HG02588 (cell line): Measurements from ENCODE around the gene LIPE.

ENCODE experiments used
- ATAC-seq: cut with Tn5 transposase; IDR thresholded peaks from one replicate; pipeline ENCODE4 v1.9.1; 2021; ENCODE audit warnings: mild to moderate bottlenecking, moderate library complexity; ENCODE audit not compliant: unreplicated experiment

The LIPE gene

GRCh38 chr19:42412661-42413076 is 14.5 kb downstream of the LIPE start:
- no peak for ATAC-seq

GRCh38 chr19:42412227-42412626 is 15.0 kb downstream of the LIPE start:
- ATAC-seq: no peak

- ATAC-seq: no peak
Measured at GRCh38 chr19:42411581-42412178, 15.5 kb downstream of the LIPE start.

GRCh38 chr19:42410371-42410770 is 16.8 kb downstream of the LIPE start:
- no peak for ATAC-seq

- no peak for ATAC-seq
Measured at GRCh38 chr19:42409477-42409876, 17.7 kb downstream of the LIPE start.

GRCh38 chr19:42407816-42408175 is 19.4 kb downstream of the LIPE start:
- no peak for ATAC-seq

GRCh38 chr19:42407085-42407815 is 19.9 kb downstream of the LIPE start:
- no peak for ATAC-seq

GRCh38 chr19:42406111-42406510 is 21.1 kb downstream of the LIPE start:
- no peak for ATAC-seq

- ATAC-seq: no peak
Measured at GRCh38 chr19:42403586-42403985, 23.6 kb downstream of the LIPE start.

GRCh38 chr19:42402376-42403116 is 24.6 kb downstream of the LIPE start:
- no peak for ATAC-seq

GRCh38 chr19:42401365-42402303 is 25.6 kb downstream of the LIPE start:
- ATAC-seq: no peak

- ATAC-seq: no peak
Measured at GRCh38 chr19:42400404-42400803, 26.8 kb downstream of the LIPE start.

- no peak for ATAC-seq
Measured at GRCh38 chr19:42397263-42398166, 29.7 kb downstream of the LIPE start.

GRCh38 chr19:42396381-42397262 is 30.6 kb downstream of the LIPE start:
- peak; percentile 97 for ATAC-seq

GRCh38 chr19:42394751-42395150 is 32.4 kb downstream of the LIPE start:
- ATAC-seq: no peak

GRCh38 chr19:42392165-42392564 is 35.0 kb downstream of the LIPE start:
- ATAC-seq: no peak

- ATAC-seq: no peak
Measured at GRCh38 chr19:42389899-42390298, 37.3 kb downstream of the LIPE start, which contains the start of gene CNFN. Gene CNFN, minus strand, starts transcription at chr19:42390297. Its CDS starts 1,260 bp downstream, at chr19:42389037.

GRCh38 chr19:42388851-42389489 is 38.2 kb downstream of the LIPE start:
- no peak for ATAC-seq
